ENCODE results near the gene GTF2E1.
A peak's percentile ranks its signal among the peaks of the same experiment; 100 is the strongest.

- TF ChIP-seq CTCF (conservative IDR thresholded peaks at IDR 0.05; ENCODE audit: low read depth, low read length) (no peak), MAZ (IDR thresholded peaks at IDR 0.05; ENCODE audit: borderline replicate concordance, low read depth, low read length) (no peak), RCOR1 (IDR thresholded peaks at IDR 0.05; ENCODE audit: insufficient replicate concordance, low read length) (no peak), POLR2A (IDR thresholded peaks at IDR 0.05; ENCODE audit: low read depth, low read length) (no peak), CEBPB (IDR thresholded peaks at IDR 0.05; ENCODE audit: low read depth, low read length) (no peak), ELK1 (IDR thresholded peaks at IDR 0.05; ENCODE audit: borderline replicate concordance, low read depth, low read length) (no peak), FOS (IDR thresholded peaks at IDR 0.05; ENCODE audit: low read depth, low read length) (no peak), USF2 (IDR thresholded peaks at IDR 0.05; ENCODE audit: low read depth, low read length) (no peak), SMC3 (IDR thresholded peaks at IDR 0.05; ENCODE audit: low read depth, low read length) (no peak), CHD1 (IDR thresholded peaks at IDR 0.05; ENCODE audit: low read depth, low read length) (no peak), NFE2L2 (IDR thresholded peaks at IDR 0.05; ENCODE audit: low read depth, low read length) (peak; percentile 96), RAD21 (IDR thresholded peaks at IDR 0.05; ENCODE audit: low read length) (no peak)
Observed at GRCh38 chr3:120693439-120694171, 48.9 kb upstream of the GTF2E1 start.

All from IMR-90 (cell line).